Inflammatory macrophage (primary cell): Measurements from ENCODE around the gene MORN1.

ENCODE experiments used
- DNase-seq, 2 donors: peaks; one replicate each; pipeline ENCODE4 v3.0.0-alpha.2; 2020 to 2022

Gene MORN1

DNA sequence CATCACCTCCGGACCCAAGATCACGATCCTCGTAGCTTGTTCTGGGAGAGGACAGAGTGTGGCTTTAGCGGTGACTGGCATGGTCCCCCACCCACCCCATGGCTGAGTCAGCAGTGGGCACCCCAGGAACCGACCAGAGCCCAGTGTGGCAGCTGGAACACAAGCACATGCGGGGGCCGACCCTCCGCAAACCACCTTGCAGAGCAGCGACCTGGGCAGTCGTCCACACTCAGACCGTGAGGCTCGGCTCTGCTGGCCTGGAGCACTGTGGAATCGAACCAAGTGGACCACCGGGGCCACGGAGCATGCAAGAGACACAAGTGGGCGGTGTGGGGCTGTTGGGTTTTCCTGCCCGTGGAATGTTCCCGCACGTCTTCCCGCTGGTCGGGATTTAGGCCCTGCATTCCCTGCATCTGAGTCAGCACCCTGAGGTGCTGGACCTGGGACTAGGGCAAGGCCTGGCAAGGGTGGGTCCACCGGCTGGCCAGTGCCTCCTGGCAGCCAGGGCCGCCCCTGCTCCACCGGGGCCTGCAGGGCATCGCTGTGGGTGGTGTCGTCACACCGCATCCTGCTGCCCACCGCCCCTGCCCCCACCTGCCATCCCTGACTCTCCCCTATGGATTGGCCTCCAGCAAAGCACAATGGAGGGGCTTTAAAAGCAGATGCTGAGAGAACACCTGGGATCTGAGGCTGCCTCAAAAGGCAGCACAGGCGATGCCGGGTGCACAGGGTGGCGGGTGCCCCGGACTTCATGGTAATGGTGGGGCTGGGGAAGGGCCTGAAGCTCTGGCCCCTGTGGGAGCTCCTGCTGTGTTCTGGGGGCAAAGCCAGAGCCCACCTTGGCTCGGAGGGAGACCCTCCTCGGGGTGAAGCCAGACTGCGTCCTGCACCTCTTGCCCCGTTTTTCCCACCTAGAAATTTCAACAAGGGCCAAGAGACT, 18.5 kb downstream of the MORN1 start:
- no peak for DNase-seq

- DNase-seq = peak in 1 of 2 donors; percentile 2
Measured at GRCh38 chr1:2368053-2368744, 23.2 kb downstream of the MORN1 start.

- DNase-seq = no peak
Measured at GRCh38 chr1:2363847-2364513, 27.4 kb downstream of the MORN1 start.

GRCh38 chr1:2360588-2361364, 30.6 kb downstream of the MORN1 start:
- DNase-seq = no peak

- no peak for DNase-seq
Measured at GRCh38 chr1:2358651-2359640, 32.4 kb downstream of the MORN1 start.

GRCh38 chr1:2358072-2358471, 33.3 kb downstream of the MORN1 start:
- DNase-seq = no peak

DNA sequence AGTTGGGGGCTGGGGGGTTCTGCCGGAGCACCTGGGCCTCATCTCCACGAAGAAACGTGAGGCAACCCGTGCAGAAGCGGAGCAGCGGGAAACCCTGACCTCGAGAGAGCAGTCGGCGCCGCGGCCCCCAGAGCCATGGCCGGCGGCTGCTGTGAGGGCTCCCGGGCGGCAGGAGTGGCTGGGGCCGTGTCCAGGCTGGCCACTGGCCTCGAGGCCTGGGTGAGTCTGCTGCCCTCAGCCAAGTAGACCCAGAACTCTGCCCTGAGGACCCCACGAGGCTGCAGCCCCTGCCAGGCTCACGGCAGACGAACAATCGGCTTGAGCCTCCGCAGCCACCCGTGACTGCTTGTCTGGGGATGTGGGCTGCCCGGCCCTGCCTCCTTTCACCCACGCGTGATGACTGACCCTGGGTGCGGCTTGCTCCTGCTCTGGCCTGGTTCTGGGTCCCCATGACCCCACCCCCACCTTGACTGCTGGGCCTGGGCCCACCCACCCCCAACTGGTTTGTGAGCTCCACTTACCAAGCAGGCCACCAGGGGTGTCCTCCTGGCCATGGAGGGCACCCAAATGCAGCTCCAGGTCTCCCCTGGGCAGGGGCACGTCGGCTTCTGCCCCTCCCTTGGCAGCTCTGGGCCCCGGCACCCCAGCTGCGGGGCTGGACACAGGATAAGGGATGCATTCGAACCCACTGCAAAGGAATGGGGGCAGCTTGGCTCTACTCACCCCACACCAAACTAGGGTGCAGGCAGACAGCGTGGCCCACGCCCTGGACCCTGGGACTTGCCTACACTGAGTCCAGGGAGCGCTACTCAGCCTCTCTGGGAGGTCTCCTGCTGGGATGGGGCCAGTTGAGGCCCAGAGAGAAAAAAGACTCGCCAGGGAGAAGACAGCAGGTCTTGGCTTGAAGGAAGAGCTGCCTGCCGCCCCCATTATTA, 34.2 kb downstream of the MORN1 start:
- DNase-seq = no peak

- no peak for DNase-seq
Measured at GRCh38 chr1:2356401-2356800, 35.0 kb downstream of the MORN1 start.

- no peak for DNase-seq
Measured at GRCh38 chr1:2355373-2356261, 35.7 kb downstream of the MORN1 start.

GRCh38 chr1:2354511-2355372, 36.6 kb downstream of the MORN1 start:
- DNase-seq = no peak

DNA sequence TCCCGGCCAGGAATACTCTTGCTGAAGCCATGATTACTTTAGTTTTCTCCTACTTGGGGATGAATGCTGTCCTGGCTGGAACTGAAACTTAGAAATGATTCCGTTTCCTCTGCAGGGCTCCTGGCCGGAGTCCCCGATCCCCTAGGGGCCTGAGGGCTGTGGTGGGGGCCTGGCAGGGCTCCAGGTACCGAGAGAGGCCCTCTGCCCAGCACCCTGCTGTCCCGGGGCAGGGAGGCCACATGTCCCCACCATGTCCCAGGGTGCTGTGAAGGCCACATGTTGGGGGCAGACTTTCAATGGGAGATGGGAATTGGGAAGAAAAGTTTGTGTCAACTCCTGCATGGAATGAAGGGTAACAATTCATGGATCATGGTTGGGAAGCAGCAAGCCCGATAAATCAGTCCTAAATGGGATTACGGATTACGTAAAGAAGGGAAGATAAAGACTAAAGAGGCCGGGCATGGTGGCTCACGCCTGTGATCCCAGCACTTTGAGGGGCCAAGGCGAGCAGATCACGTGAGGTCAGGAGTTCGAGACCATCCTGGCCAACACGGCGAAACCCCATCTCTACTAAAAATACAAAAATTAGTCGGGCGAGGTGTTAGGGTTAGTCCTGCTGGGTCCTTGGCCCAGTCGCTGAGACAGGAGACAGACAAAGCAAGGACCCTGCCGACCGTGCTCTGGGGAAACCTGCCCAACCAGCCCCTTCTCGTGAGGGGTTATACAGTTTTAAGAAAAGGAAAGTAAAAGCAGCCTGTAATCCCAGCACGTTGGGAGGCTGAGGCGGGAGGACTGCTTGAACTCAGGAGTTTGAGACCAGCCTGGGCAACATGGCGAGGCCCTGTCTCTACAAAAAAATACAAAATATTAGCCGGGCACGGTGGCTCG, 37.6 kb downstream of the MORN1 start:
- DNase-seq = no peak

- no peak for DNase-seq
Measured at GRCh38 chr1:2352897-2353550, 38.3 kb downstream of the MORN1 start.

DNA sequence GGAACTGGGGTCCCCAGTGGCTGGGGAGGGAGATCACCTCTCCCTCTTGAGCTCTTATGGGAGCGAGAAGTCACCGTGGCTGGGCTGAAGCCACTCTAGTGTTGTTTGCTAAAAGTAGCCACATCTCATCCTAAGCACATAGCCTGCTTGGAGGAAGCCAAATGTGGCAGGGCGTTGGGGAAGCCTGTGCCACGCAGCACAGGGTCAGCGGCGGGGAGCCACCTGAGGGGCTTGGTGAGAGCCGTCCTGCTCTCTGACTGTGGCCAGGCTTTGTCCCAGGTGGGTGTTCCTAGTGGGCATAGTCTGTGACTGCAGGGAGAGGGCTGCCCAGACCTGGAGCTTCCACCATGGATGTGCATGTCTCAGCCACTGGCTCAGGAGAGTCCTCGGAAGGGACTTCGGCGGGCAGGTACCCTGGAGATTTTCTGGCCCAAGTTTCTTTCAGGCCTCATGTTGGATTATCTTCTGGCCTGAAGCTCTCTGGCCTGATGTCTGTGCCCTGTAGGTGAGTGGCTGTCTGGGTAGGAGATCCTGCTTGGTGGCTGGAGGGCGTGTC, 38.9 kb downstream of the MORN1 start:
- DNase-seq = no peak

- no peak for DNase-seq
Measured at GRCh38 chr1:2351723-2352122, 39.6 kb downstream of the MORN1 start.

DNA sequence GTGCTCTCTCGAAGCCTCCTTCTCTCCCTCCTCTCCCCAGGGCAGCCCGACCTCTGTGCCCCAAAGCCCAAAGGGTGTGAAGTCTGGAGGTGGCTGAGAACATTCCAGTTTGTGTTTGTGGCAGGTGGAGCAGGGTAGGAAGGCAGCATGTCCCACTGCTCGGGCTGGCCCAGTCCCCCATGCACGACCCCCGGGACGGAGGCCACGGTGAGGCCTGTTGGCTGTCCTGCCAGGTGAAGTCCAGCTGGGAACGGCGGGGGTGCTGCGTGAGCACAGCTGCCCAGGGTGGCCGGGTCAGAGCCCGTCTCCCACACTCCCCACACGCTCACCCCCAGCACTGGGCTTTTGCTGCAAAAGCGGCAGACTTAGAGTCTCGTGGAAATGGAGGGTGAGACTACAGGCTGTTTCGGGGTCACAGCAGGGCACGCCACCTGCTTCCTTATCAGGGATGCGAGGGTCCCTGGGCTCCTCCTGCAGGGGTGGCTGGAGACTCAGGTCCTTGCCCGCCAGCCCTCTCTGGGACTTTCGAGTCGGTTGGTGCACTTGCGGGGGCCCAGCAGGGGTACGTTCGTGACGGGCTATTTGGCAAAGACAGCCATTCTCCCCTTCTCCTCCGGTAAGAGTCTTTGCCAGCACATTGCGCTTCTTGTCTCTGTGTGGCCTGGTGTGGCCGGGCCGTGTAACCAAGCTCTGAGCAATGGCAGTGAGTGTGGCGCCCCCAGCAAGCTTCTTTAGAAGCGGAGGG, 40.3 kb downstream of the MORN1 start:
- no peak for DNase-seq
